ENCODE data around the gene EYA2. TPM values are rescaled to one million over a fixed set of nuclear protein-coding genes. Genes with fewer than 3 reads are reported as not detected.

Gene EYA2
- total and polyA plus RNA-seq, 8 donors, result 0.51 to 3.2 (median 1.4) TPM

DNA sequence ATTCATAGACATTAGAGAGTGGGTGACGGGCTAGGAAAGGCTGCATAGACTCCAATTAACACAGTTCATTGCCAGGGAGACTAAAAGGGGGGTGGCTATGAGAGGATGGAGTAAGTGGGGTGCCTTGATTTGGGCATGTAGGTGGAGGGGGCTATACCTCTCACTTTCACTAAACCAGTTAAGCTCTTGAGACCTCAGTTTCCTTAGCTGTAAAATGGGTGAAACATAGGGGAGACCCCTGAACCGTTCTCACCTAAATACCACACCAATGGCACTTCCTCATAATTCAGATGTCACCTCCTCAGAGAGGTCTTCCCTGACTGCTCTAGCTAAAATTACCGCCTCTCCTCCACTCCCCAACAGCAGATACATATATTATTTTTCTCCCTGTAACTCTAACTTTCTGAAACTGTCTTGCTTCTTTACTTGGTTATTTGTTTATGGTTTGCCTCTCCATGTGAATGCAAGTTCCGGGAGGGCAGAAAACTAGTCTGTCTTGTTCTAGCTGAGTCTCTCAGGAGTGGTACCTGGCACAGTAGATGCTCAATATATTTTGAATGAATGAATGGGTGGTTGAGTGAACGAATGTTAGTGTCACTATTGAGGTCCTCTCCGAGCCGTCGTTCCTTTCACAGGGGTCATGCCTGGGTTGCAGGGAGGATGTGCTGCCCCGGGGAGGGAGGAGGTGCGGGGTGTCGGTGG is 615 bp upstream of the EYA2 start:
- Histone ChIP-seq H3K27me3 (peaks cover 0 to 6% (median 0%) of the 10 kb centered on the region in 4 donors), H3K4me3 (peak overlapping the region in 2 of 4 donors; percentile 39 to 47), H3K36me3 (no peaks in the 10 kb centered on the region), H3K4me1 (no peaks in the 10 kb centered on the region), H3K9me3 (no peaks in the 10 kb centered on the region), H3K27ac (no peak overlapping the region)
- no peak for FAIRE-seq
- ATAC-seq, result peak in 3 of 4 donors; percentile 14 to 28 (median 26)
- intact Hi-C loops (cut with DNase I), result no loop called here
- no peak for DNase-seq
- TF ChIP-seq, protein P1, sequence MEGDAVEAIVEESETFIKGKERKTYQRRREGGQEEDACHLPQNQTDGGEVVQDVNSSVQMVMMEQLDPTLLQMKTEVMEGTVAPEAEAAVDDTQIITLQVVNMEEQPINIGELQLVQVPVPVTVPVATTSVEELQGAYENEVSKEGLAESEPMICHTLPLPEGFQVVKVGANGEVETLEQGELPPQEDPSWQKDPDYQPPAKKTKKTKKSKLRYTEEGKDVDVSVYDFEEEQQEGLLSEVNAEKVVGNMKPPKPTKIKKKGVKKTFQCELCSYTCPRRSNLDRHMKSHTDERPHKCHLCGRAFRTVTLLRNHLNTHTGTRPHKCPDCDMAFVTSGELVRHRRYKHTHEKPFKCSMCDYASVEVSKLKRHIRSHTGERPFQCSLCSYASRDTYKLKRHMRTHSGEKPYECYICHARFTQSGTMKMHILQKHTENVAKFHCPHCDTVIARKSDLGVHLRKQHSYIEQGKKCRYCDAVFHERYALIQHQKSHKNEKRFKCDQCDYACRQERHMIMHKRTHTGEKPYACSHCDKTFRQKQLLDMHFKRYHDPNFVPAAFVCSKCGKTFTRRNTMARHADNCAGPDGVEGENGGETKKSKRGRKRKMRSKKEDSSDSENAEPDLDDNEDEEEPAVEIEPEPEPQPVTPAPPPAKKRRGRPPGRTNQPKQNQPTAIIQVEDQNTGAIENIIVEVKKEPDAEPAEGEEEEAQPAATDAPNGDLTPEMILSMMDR (IDR thresholded peaks at IDR 0.05), result no peak
- 16 to 20% methylated on average over 11 of the region's 11 CpGs for WGBS, 2 donors

DNA sequence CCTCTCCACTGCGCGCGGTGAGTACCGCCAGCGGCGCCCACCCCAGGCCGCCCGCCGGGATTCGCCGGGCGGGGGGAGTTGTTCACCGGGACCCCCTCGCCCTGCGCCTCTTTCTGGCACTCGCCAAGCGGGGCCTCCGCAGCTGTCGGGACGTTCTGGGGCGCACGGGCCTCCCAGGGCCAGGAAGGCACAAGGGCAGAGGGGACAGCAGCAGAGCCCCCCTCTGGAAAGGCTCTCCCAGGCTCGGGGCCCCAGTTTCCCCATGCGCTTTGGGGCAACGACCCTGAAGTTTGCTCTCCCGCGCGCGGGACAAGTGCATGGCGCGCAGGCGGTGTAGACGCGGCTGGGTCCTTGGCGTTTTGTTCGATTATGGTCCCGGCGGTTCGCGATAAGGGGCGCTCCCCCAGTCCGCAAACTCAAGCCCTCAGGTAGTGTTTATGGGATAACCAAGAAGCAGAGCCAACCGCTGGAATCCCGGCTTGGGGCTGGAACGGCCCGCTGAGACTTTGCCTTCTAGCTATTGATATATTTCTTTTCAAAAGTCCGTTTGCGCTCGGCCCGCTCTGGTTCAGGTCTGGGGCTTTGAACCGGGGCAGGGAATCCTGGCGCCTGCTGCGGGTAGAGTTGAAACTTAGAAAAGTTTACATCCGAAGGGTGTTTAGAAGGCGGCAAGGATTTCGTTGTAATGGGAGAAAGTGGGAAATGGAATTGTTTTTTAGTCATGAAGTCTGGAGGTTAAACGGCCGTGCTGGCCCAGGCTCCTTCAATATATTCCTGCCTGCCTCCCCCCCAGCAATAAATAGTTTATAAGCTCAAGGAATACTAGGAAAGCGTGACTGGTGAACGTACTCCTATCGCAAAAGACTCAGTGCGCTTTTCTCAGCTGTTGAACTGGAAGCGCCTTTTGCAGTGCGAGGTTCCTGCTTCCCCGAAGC is 595 bp downstream of the EYA2 start:
- H3K27ac ChIP-seq, result peak overlapping the region in 1 of 4 donors; percentile 17
- intact Hi-C loops (cut with DNase I), result no loop called here
- peak overlapping the region; percentile 0 to 47 (median 34) for H3K4me3 ChIP-seq
- no peaks in the 10 kb centered on the region for H3K4me1 ChIP-seq
- no peak for DNase-seq
- TF ChIP-seq, protein P1 (IDR thresholded peaks at IDR 0.05), result no peak
- H3K36me3 ChIP-seq, result no peaks in the 10 kb centered on the region
- peak; percentile 21 to 67 (median 66) for ATAC-seq
- H3K9me3 ChIP-seq, result no peaks in the 10 kb centered on the region
- FAIRE-seq, result no peak
- peaks cover 0 to 6% (median 0%) of the 10 kb centered on the region in 4 donors for H3K27me3 ChIP-seq
- WGBS, 2 donors, result 1% methylated on average over 59 to 65 of the region's 65 CpGs

DNA sequence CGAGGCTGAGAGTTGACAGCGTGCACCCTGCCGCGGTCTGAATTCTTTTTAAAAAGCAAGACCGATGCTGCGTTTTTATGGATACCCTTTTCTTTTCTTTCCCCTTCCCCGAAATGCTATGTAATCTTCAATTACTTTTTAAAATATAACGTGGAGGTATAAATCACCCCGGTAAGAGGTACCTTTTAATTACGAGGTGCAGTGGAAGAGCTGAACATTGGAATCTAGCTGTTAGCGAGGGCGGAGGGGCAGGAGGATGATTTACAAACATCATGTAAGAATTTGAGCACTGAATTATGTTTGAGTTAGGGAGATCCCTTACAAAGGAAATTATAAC is 1.2 kb downstream of the EYA2 start:
- no peak for FAIRE-seq
- no peak overlapping the region for H3K27ac ChIP-seq
- TF ChIP-seq, protein P1 (IDR thresholded peaks at IDR 0.05), result no peak
- H3K4me1 ChIP-seq, result no peaks in the 10 kb centered on the region
- H3K36me3 ChIP-seq, result no peaks in the 10 kb centered on the region
- intact Hi-C loops (cut with DNase I), result no loop called here
- WGBS, 2 donors, result 4% methylated on average over 12 of the region's 12 CpGs
- ATAC-seq, result no peak
- DNase-seq, result no peak
- H3K9me3 ChIP-seq, result no peaks in the 10 kb centered on the region
- H3K4me3 ChIP-seq, result peak overlapping the region in 2 of 4 donors; percentile 39 to 47
- peaks cover 0 to 6% (median 0%) of the 10 kb centered on the region in 4 donors for H3K27me3 ChIP-seq

DNA sequence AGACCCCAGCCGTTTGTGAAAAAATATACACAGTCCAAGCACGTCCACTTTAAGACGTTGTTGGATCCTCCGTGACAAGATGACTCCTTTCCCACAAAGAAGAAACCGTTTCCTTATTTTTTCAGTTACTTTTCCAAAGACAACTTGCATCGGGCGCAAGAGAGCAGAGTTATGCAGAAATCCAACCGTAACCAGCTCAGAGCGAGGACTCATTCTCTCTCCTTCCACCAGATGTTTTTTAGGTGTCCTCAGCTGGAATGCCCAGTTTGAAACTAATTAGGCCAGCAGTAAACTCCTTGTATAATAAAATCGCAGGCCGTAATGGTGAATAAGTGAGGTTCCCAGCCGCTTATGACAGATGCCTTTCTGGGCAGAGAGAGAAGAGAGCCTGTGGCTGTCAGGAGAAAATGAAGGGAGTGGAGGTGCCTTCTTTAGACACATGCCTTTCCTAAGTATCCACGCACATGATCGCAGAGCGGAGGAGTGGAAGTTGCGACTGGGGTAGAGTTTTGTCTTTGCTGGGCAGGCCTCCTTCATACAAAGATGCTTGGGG is 2.8 kb downstream of the EYA2 start:
- WGBS, 2 donors, result 67 to 77% methylated on average over 16 of the region's 16 CpGs
- DNase-seq (no peak), ATAC-seq (no peak), FAIRE-seq (no peak)
- Histone ChIP-seq H3K27ac (no peak overlapping the region), H3K4me3 (no peak overlapping the region), H3K9me3 (no peaks in the 10 kb centered on the region), H3K4me1 (no peaks in the 10 kb centered on the region), H3K27me3 (peaks cover 0 to 6% (median 0%) of the 10 kb centered on the region in 4 donors), H3K36me3 (no peaks in the 10 kb centered on the region)
- intact Hi-C loops (cut with DNase I), result no loop called here
- TF ChIP-seq, protein P1 (IDR thresholded peaks at IDR 0.05), result no peak

Measured in pancreas (tissue), 10 donors.